ENCODE measurements around the gene SMIM27.
"Not testable (repeated sequence)": the region's sequence is repeated elsewhere in the genome, so short reads cannot be mapped to it uniquely, and the experiment has no call there.

GRCh38 chr9:32548213-32548612 is 3.9 kb upstream of the SMIM27 start:
- TF ChIP-seq EZH2 (IDR thresholded peaks at IDR 0.05); POLR2AphosphoS5 (IDR thresholded peaks at IDR 0.05; ENCODE audit: borderline replicate concordance, low read depth, low read length); FOXP2 (optimal IDR thresholded peaks at IDR 0.05; ENCODE audit: control extremely low read depth, extremely low read length, insufficient read depth): not testable (repeated sequence)

Measured in SK-N-MC (cell line).